ENCODE measurements around the gene SLMAP.

Gene SLMAP

DNA sequence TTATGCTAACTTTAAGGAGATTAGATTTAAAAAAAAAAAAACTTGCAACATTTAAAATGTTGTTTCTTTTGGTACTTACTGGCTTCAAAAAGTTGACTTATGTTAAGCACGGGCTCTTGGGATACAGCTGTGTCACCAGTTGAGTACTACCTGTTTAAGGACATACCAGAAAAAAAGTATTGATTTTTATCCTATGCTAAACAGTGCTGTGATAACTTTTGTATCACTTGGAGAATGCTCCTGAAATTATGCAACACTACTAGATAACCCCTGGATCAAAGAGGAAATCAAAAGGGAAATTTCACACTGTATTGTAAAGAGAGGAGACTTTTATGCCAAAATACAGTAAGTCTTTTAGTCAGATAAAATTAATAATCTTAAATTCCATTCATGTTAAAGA, 77.7 kb downstream of the SLMAP start:
- H3K4me3 ChIP-seq (ENCODE audit: low read depth, low read length), result no peak overlapping the region
- no peak for DNase-seq (ENCODE audit: low read depth)
- TF ChIP-seq, protein P1, sequence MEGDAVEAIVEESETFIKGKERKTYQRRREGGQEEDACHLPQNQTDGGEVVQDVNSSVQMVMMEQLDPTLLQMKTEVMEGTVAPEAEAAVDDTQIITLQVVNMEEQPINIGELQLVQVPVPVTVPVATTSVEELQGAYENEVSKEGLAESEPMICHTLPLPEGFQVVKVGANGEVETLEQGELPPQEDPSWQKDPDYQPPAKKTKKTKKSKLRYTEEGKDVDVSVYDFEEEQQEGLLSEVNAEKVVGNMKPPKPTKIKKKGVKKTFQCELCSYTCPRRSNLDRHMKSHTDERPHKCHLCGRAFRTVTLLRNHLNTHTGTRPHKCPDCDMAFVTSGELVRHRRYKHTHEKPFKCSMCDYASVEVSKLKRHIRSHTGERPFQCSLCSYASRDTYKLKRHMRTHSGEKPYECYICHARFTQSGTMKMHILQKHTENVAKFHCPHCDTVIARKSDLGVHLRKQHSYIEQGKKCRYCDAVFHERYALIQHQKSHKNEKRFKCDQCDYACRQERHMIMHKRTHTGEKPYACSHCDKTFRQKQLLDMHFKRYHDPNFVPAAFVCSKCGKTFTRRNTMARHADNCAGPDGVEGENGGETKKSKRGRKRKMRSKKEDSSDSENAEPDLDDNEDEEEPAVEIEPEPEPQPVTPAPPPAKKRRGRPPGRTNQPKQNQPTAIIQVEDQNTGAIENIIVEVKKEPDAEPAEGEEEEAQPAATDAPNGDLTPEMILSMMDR (IDR thresholded peaks at IDR 0.05; ENCODE audit: control insufficient read depth, extremely low read depth, insufficient read depth), result no peak

DNA sequence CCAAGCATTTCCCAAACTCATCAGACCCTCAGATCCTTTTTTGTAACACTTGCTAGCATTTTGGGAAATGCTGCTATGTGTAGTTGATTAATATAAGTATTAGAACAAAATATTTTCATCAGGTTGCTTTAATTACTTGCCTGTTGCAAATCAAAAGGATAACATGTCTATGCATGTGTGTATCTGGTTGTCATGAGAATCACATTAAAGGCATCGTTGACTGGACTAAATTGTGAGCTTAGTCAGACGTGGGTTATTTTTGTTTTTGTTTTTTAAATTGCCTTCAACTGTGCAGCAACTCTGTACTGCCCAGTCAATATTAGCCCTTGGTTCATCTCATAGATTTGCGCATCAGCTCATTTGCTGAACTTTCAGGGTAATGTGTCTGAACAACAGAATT, 81.6 kb downstream of the SLMAP start:
- no peak overlapping the region for H3K4me3 ChIP-seq (ENCODE audit: low read depth, low read length)
- TF ChIP-seq, protein P1 (IDR thresholded peaks at IDR 0.05; ENCODE audit: control insufficient read depth, extremely low read depth, insufficient read depth), result no peak
- no peak for DNase-seq (ENCODE audit: low read depth)

DNA sequence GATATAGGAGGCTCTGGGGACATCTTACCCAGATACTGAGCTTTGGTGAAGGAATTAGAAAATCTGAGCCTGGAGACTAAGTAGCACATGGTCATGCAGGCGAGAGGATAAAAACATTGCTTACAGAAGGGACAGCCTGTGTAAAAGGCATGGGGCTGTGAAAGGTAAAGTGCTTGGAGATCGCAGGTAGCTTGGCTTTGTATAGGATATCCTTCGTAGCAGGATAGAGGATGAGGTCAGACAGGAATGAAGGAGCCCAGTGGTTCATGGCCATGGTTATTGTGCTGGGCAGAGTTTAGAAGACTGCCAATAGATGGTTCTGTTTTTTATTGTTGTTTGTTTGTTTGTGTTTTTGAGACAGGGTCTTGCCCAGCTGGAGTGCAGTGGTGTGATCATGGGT, 82.5 kb downstream of the SLMAP start:
- H3K4me3 ChIP-seq (ENCODE audit: low read depth, low read length), result no peak overlapping the region
- TF ChIP-seq, protein P1 (IDR thresholded peaks at IDR 0.05; ENCODE audit: control insufficient read depth, extremely low read depth, insufficient read depth), result no peak
- DNase-seq (ENCODE audit: low read depth), result no peak

DNA sequence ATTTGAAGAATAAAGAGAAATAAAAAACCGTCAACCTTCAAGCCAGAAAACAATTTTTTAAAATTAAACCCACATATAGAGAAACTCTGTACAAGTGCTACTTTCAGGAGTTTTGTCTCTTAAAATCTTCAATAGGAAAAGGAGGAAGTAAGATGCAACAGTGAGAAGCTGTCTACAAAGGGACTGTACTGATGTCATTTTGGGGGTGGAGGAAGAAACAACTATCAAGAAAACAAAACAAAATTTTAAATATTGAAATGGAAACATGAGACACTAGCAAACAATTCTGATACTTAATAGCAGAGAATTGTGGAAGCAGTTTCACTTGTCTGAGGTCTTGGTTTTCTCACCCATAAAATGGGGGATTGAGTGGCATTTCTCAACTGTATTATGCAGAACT, 84.4 kb downstream of the SLMAP start:
- TF ChIP-seq, protein P1 (IDR thresholded peaks at IDR 0.05; ENCODE audit: control insufficient read depth, extremely low read depth, insufficient read depth), result no peak
- DNase-seq (ENCODE audit: low read depth), result no peak
- H3K4me3 ChIP-seq (ENCODE audit: low read depth, low read length), result no peak overlapping the region

DNA sequence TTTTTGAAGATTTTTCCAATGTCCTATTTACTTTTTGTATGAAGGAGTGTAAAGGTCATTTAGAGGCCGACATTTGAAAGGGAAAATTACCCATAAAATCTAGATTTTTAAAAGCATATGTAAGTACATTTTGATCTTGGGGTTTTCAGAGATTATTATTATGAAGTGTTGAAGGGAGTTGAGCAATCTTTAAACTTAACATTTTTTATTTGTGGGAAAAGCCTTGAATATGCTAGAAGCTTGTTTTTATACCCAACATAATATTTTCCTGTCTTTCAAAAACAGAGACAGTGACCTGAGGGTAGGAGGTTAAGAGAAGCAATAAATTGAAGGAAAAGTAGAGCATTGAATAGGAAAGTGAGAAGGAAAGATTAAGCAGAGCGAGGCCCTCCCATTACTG, 85.7 kb downstream of the SLMAP start:
- H3K4me3 ChIP-seq (ENCODE audit: low read depth, low read length), result no peak overlapping the region
- TF ChIP-seq, protein P1 (IDR thresholded peaks at IDR 0.05; ENCODE audit: control insufficient read depth, extremely low read depth, insufficient read depth), result no peak
- no peak for DNase-seq (ENCODE audit: low read depth)

DNA sequence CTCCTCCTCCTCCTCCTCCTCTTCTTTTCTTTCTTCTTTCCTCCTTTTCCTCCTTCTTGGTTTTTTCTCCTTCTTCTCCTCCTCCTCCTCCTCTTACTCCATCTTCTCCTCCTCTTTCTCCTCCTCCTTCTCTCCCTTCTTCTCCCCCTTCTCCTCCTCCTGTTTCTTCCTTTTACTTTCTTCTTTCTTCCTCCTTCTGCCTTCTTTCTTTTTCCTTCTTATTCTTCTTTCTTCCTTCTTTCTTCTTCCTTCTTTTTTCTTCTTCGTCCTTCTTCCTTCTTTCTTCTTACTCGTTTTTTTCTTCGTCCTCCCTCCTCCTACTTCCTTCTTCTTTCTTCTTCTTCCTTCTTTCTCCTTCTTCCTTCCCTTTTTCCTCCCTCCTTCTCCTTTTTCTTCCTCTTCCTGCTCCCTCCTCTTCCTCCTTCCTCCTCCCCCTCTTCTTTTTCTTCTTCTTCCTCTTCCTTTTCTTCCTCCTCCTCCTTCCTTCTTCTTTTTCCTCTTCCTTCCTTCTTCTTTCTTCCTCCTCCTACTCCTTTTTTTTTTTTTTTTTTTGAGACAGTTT, 92.1 kb downstream of the SLMAP start:
- TF ChIP-seq, protein P1 (IDR thresholded peaks at IDR 0.05; ENCODE audit: control insufficient read depth, extremely low read depth, insufficient read depth), result no peak
- DNase-seq (ENCODE audit: low read depth), result no peak
- no peak overlapping the region for H3K4me3 ChIP-seq (ENCODE audit: low read depth, low read length)

DNA sequence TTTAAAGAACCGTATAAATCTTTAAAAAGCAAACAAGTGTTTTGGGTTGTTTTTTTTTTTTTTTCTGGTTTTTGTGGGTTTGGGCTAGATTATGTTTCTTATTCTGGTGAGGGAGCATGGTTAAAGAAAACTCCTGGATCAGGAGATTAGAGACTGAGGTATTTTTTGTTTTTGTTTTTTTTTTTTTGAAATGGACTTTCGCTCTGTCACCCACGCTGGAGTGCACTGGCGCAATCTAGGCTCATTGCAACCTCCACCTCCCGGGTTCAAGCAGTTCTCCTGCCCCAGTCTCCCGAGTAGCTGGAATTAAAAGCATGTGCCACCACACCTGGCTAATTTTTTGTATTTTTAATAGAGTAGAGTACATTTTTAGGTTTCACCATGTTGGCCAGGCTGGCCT, 95.2 kb downstream of the SLMAP start:
- no peak overlapping the region for H3K4me3 ChIP-seq (ENCODE audit: low read depth, low read length)
- TF ChIP-seq, protein P1 (IDR thresholded peaks at IDR 0.05; ENCODE audit: control insufficient read depth, extremely low read depth, insufficient read depth), result no peak
- DNase-seq (ENCODE audit: low read depth), result no peak

Measured in LNCaP clone FGC (cell line).